Measurements from ENCODE around the gene SGCA. TPM values are rescaled to one million over a fixed set of nuclear protein-coding genes. Genes with fewer than 3 reads are reported as not detected.

SGCA gene
- total and polyA plus RNA-seq, 9 donors = 209 to 375 (median 311) TPM

GRCh38 chr17:50154604-50155003, 11.2 kb upstream of the SGCA start:
- peaks cover 44% of the 10 kb centered on the region for H3K4me1 ChIP-seq (ENCODE audit: control insufficient read depth, insufficient read depth, low read length)
- no peaks in the 10 kb centered on the region for H3K9me3 ChIP-seq (replicated peaks; ENCODE audit: control insufficient read depth, low read depth, low read length)
- no peak for DNase-seq
- H3K36me3 ChIP-seq (ENCODE audit: control insufficient read depth, insufficient read depth, low read length) = no peaks in the 10 kb centered on the region
- peak overlapping the region; percentile 98 for H3K27ac ChIP-seq (ENCODE audit: low read length)
- no peak overlapping the region for H3K4me3 ChIP-seq (ENCODE audit: low read length)
- H3K27me3 ChIP-seq (ENCODE audit: control insufficient read depth, insufficient read depth, low read length) = no peaks in the 10 kb centered on the region
- WGBS (ENCODE audit: insufficient coverage) = 0% methylated on average over 1 of the region's 1 CpG

GRCh38 chr17:50155115-50155819, 10.5 kb upstream of the SGCA start:
- DNase-seq = peak; percentile 90
- 40% methylated on average over 1 of the region's 8 CpGs for WGBS (ENCODE audit: insufficient coverage)
- peaks cover 44% of the 10 kb centered on the region for H3K4me1 ChIP-seq (ENCODE audit: control insufficient read depth, insufficient read depth, low read length)

GRCh38 chr17:50157891-50158290, 7.9 kb upstream of the SGCA start:
- 70% methylated on average over 4 of the region's 4 CpGs for WGBS (ENCODE audit: insufficient coverage)
- Histone ChIP-seq H3K36me3 (ENCODE audit: control insufficient read depth, insufficient read depth, low read length) (no peaks in the 10 kb centered on the region), H3K27me3 (ENCODE audit: control insufficient read depth, insufficient read depth, low read length) (no peaks in the 10 kb centered on the region), H3K27ac (ENCODE audit: low read length) (no peak overlapping the region), H3K9me3 (replicated peaks; ENCODE audit: control insufficient read depth, low read depth, low read length) (no peaks in the 10 kb centered on the region), H3K4me1 (ENCODE audit: control insufficient read depth, insufficient read depth, low read length) (peaks cover 40% of the 10 kb centered on the region), H3K4me3 (ENCODE audit: low read length) (no peak overlapping the region)
- no peak for DNase-seq

More at GRCh38 chr17:50155115-50155819, 10.5 kb upstream of the SGCA start:
- no peaks in the 10 kb centered on the region for H3K9me3 ChIP-seq (replicated peaks; ENCODE audit: control insufficient read depth, low read depth, low read length)
- no peaks in the 10 kb centered on the region for H3K36me3 ChIP-seq (ENCODE audit: control insufficient read depth, insufficient read depth, low read length)
- H3K4me3 ChIP-seq (ENCODE audit: low read length) = no peak overlapping the region
- H3K27me3 ChIP-seq (ENCODE audit: control insufficient read depth, insufficient read depth, low read length) = no peaks in the 10 kb centered on the region
- peak overlapping the region; percentile 98 for H3K27ac ChIP-seq (ENCODE audit: low read length)

GRCh38 chr17:50161023-50161910, 4.5 kb upstream of the SGCA start:
- Histone ChIP-seq H3K27me3 (ENCODE audit: control insufficient read depth, insufficient read depth, low read length) (no peaks in the 10 kb centered on the region), H3K9me3 (replicated peaks; ENCODE audit: control insufficient read depth, low read depth, low read length) (no peaks in the 10 kb centered on the region), H3K36me3 (ENCODE audit: control insufficient read depth, insufficient read depth, low read length) (no peaks in the 10 kb centered on the region), H3K4me1 (ENCODE audit: control insufficient read depth, insufficient read depth, low read length) (peaks cover 38% of the 10 kb centered on the region), H3K4me3 (ENCODE audit: low read length) (peak overlapping the region; percentile 58), H3K27ac (ENCODE audit: low read length) (peak overlapping the region; percentile 80)
- WGBS (ENCODE audit: insufficient coverage) = under 1% methylated on average over 30 of the region's 53 CpGs
- DNase-seq = peak; percentile 97

GRCh38 chr17:50161911-50162288, 3.9 kb upstream of the SGCA start:
- Histone ChIP-seq H3K27me3 (ENCODE audit: control insufficient read depth, insufficient read depth, low read length) (no peaks in the 10 kb centered on the region), H3K4me3 (ENCODE audit: low read length) (no peak overlapping the region), H3K27ac (ENCODE audit: low read length) (peak overlapping the region; percentile 57), H3K9me3 (replicated peaks; ENCODE audit: control insufficient read depth, low read depth, low read length) (no peaks in the 10 kb centered on the region), H3K4me1 (ENCODE audit: control insufficient read depth, insufficient read depth, low read length) (peaks cover 41% of the 10 kb centered on the region), H3K36me3 (ENCODE audit: control insufficient read depth, insufficient read depth, low read length) (no peaks in the 10 kb centered on the region)
- no peak for DNase-seq
- WGBS (ENCODE audit: insufficient coverage) = 64% methylated on average over 10 of the region's 16 CpGs

- DNase-seq = no peak
- Histone ChIP-seq H3K4me3 (ENCODE audit: low read length) (no peak overlapping the region), H3K27ac (ENCODE audit: low read length) (peak overlapping the region; percentile 57), H3K9me3 (replicated peaks; ENCODE audit: control insufficient read depth, low read depth, low read length) (no peaks in the 10 kb centered on the region), H3K27me3 (ENCODE audit: control insufficient read depth, insufficient read depth, low read length) (no peaks in the 10 kb centered on the region), H3K4me1 (ENCODE audit: control insufficient read depth, insufficient read depth, low read length) (peaks cover 48% of the 10 kb centered on the region), H3K36me3 (ENCODE audit: control insufficient read depth, insufficient read depth, low read length) (peaks cover under 1% of the 10 kb centered on the region)
- WGBS (ENCODE audit: insufficient coverage) = 73% methylated on average over 4 of the region's 8 CpGs
These were observed 3.1 kb upstream of the SGCA start for GRCh38 chr17:50162466-50163254.

GRCh38 chr17:50163843-50164696, 1.7 kb upstream of the SGCA start:
- 90% methylated on average over 6 of the region's 11 CpGs for WGBS (ENCODE audit: insufficient coverage)
- Histone ChIP-seq H3K9me3 (replicated peaks; ENCODE audit: control insufficient read depth, low read depth, low read length) (no peaks in the 10 kb centered on the region), H3K4me1 (ENCODE audit: control insufficient read depth, insufficient read depth, low read length) (peaks cover 63% of the 10 kb centered on the region), H3K27me3 (ENCODE audit: control insufficient read depth, insufficient read depth, low read length) (no peaks in the 10 kb centered on the region), H3K4me3 (ENCODE audit: low read length) (no peak overlapping the region), H3K36me3 (ENCODE audit: control insufficient read depth, insufficient read depth, low read length) (peaks cover 14% of the 10 kb centered on the region), H3K27ac (ENCODE audit: low read length) (peak overlapping the region; percentile 73)
- no peak for DNase-seq

GRCh38 chr17:50164697-50164988, 1.2 kb upstream of the SGCA start:
- 83% methylated on average over 1 of the region's 2 CpGs for WGBS (ENCODE audit: insufficient coverage)
- peaks cover 68% of the 10 kb centered on the region for H3K4me1 ChIP-seq (ENCODE audit: control insufficient read depth, insufficient read depth, low read length)
- H3K36me3 ChIP-seq (ENCODE audit: control insufficient read depth, insufficient read depth, low read length) = peaks cover 20% of the 10 kb centered on the region
- peak overlapping the region; percentile 95 for H3K27ac ChIP-seq (ENCODE audit: low read length)
- no peaks in the 10 kb centered on the region for H3K9me3 ChIP-seq (replicated peaks; ENCODE audit: control insufficient read depth, low read depth, low read length)
- H3K27me3 ChIP-seq (ENCODE audit: control insufficient read depth, insufficient read depth, low read length) = no peaks in the 10 kb centered on the region
- H3K4me3 ChIP-seq (ENCODE audit: low read length) = no peak overlapping the region
- no peak for DNase-seq

GRCh38 chr17:50165066-50165465, 739 bp upstream of the SGCA start:
- DNase-seq = no peak
- 83% methylated on average over 8 of the region's 9 CpGs for WGBS (ENCODE audit: insufficient coverage)
- Histone ChIP-seq H3K9me3 (replicated peaks; ENCODE audit: control insufficient read depth, low read depth, low read length) (no peaks in the 10 kb centered on the region), H3K27ac (ENCODE audit: low read length) (peak overlapping the region; percentile 95), H3K4me1 (ENCODE audit: control insufficient read depth, insufficient read depth, low read length) (peaks cover 72% of the 10 kb centered on the region), H3K4me3 (ENCODE audit: low read length) (no peak overlapping the region), H3K27me3 (ENCODE audit: control insufficient read depth, insufficient read depth, low read length) (no peaks in the 10 kb centered on the region), H3K36me3 (ENCODE audit: control insufficient read depth, insufficient read depth, low read length) (peaks cover 24% of the 10 kb centered on the region)

Measured in muscle of leg (tissue), 11 donors.